ENCODE results near the gene NCKAP5.

NCKAP5 gene

DNA sequence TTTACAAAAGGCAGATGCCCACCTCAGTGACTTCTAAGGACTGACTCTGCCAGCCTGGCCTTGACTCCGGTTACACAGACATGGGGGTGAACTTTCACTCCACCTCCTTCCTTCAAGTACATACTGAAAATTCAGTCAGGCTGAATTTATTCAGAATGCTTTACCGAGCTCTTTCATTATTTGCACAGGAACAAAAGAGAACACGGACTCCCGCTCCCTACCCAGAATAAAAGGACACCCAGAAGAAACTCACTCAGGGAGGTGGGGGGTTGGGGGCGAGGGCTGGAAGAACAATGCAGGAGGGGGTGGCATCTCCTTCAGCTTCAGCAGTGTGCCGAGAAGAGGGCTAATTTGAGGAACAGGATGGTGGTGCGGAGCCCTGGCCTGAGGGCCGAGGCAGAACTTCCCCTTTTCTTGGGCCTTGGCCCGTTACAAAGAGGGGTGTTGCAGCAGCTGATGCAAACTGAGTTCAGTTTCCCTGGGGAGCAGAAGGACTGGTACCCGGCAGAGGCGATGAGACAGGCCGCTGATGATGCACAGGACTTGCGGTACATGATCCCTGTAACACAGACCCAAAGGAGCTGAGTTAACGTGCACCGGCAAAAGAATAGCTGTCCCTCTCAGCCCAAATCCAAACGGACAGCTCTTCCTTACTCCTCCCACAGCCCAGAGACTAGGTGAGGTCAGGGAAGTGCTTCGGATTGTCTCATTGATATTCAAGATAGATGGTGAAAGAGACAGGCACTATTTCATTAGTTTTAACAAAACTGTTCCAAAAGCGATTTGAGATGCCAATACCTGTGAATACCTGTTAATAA, 922.3 kb downstream of the NCKAP5 start:
- DNase-seq: no peak

DNA sequence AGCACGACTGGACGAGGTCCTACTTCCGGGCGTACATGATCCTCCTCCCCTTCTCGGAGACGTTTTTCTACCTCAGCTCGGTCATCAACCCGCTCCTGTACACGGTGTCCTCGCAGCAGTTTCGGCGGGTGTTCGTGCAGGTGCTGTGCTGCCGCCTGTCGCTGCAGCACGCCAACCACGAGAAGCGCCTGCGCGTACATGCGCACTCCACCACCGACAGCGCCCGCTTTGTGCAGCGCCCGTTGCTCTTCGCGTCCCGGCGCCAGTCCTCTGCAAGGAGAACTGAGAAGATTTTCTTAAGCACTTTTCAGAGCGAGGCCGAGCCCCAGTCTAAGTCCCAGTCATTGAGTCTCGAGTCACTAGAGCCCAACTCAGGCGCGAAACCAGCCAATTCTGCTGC, 923.1 kb downstream of the NCKAP5 start:
- no peak for DNase-seq

DNA sequence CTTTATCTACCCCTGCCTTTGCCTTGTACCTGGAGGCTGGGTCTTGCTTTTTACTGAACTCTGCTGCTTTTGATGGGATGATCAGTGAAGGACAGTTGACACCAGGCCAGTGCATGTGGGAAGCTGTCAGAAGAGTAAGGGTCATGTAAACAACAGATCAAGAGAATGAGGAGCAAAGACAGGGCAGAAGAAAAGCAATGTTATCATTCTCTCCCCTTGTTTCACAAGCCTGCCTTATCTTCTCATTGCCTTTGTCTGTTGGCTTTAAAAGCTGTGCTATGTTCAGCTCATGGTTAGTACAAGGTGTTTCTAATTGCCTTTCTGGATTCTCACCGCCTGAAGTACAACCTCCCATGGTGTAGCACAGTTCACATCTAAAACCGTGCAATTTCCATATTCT, 925.8 kb downstream of the NCKAP5 start:
- no peak for DNase-seq

DNA sequence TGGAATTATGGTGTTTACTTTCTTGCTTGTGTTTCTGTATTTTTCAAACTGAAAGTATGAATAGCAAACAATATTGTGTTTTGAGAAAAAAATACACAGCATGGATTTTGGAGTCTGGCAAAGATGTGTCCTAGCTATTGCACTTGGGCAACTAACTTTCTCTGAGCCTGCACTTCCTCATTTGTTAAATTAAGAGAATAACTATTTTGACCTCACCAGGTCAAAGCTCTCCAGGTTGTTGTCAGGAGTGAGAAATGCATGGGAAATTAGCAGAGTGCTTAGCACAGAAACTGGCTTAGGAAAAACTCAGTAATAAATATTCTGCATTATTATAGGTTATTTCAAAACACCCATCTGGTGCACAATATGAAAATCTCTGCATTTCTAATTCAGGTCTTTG, 926.4 kb downstream of the NCKAP5 start:
- no peak for DNase-seq

DNA sequence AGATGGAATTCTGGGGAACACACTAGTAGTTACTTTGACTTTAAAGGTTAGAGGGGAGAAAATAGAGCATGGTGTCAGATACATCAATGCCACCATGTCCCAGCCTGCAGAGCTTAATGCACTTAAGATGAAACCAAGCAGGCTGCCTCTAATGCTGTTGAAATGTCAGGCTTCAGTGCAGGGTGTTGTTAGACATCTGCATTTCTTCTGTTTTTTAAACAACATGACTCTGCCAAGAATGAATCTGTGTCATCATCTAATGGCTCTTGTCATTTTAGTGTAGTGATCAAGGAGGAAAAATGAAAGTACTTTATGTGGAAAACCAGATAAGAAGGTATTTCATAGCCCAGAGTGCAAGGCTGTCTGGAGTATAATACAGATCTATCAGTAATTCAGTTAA, 928.1 kb downstream of the NCKAP5 start:
- DNase-seq: no peak

DNA sequence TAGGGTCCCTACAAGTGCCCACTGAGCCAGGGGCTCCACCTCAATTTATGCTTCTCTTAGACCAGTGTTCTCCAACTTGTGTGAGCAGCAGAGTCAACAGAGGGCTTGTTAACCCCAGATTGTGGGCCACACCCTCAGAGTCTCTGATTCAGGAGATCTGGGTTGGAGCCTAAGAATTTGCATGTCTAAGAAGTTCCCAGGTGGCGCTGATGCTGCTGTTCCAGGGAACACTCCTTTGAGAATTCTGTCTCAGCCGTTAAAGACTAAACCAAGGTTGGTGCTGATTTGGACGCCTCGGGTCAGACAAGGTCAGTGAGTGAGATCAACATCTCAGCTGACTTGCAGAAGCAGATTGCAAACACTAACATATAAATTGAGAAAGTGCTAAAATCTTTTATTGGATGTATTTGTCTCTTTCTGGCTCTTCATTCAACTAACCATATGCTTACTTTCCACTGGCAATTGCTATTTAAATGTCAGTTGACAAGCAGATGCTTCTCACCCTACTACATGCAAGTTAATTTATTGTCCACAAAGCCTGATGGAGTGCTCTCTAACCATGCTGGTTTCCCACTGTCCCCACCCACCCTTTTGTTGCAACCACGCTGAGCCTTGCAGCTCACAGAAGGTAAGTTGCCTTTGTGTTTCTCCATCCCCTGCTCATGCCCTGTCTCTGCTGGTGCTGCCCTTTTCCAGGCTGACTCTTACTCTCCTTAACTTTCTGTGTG, 929.8 kb downstream of the NCKAP5 start:
- DNase-seq: no peak

DNA sequence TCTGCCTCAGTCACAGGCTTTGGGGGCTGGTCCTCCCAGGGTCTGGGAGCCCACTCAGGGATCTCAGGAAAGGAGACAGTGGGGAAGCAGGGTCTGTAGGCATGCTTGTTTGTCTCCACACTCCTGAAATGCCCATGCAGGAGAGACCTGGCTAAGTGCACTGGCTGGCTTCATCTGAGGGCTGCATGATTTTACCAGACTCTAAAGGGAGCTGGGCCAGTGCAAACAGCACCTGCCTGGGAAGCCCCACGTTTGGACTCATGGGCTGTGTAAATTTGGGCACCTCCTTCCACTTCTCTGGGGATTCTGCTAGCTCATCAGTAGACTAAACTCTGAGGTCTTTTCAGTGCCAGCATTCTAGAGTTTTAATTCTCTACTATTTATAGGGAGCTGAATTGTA, 931.9 kb downstream of the NCKAP5 start:
- no peak for DNase-seq

DNA sequence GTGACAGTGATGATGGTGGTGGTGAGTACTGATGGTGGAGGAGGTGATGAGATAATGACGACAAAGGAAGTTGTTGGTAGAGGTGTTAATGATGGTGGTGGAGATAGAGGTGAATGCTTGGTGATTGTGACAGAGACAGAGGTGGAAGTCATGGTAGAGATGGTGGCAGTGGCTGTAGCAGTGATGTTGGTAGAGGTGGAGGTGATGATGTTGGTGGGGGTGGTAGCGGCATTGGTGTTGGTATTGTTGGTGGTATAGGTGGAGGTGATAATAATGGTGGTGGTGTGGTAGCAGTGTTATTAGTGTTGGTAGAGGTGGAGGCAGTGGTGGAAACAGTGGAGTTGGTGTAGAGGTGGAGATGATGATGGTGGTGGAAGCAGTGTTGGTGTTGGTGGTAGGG, 934.6 kb downstream of the NCKAP5 start:
- DNase-seq: no peak

DNA sequence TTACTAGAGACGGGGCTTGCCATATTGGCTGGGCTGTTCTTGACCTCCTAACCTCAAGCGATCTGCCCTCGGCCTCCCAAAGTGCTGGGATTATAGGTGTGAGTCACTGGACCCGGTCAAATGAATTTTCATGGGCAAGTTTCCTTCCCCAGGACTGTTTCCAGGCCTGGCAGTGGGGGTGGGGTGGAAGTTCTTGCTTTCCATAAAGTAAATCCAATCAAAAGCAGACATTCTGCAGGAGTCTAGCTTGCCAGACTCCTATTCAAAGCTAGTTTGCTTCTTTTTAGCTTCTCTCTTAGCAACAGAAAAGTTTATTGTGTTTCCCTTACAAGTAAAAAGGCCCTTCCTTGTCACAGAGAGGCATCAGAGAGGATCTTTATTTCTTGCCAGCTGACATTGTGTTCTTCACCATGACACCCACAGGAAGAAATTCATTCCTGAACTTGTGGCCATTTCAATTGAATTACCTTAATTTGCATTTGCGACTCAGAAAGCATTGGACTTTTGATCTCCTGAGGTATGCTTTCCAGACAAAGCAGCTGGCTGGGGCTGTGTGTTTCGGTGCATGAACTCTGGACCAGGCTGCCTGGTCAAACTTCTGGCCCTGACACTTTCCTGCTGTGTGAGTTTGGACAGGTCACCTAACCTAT, 936.1 kb downstream of the NCKAP5 start:
- DNase-seq: no peak

DNA sequence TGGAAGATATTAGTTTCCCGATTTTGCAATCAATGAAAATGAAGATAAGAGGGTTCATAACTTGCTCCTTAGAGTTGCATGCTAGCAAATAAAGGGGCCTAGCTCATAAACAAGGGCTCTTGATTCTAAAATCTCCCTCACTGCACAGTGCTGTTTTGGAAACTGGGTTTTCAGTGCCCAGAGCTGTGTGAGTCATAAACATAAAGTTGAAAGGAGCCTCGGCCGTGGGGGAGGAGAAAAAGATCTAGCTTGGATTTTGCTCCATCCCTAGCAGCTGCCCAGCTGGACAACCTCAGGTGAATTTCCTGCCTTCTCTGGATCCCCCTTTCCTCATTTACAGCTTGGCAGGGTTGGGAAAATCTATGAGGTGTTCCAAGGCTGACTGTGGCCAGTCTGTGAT, 940.7 kb downstream of the NCKAP5 start:
- DNase-seq: no peak

DNA sequence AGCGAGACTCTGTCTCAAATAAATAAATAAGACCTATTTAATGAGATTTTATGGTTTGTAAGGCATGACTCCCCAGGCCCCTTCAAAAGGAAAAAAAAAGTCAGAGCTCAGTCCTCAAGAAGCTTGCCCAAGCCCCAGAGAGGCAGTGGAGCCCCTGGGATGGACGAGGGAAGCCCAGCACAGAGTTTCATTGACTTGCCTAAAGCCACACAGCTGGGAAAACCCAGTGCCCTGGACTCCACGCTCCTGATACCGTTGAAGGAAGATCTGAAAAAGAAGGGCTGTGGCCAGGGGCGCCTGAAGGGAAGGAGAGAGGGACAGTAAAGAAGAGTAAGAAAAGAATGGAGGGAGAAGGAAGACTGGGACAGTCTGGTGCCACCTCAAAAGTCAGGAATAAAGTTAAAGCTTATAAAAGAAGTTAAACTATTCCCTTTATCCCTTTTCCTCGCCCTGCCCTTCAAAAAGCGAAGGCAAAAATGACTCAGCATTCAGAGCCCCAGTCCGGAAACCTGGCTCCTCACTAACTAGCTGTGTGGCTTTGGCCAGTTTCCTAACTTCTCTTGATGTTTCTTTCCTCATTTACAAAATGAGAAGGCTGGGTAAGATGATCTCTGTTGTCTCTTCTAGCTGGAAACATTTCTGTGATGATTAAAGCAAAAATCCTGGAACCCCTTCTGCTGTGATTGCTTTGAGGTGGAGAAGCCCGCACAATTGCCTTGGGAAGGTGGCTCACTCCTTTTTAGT, 945.0 kb downstream of the NCKAP5 start:
- DNase-seq: no peak
